IMR-90 (cell line): ENCODE measurements around the gene SORL1. TPM values are rescaled to one million over a fixed set of nuclear protein-coding genes. Genes with fewer than 3 reads are reported as not detected.

Experiments used
- ATAC-seq: fragments of 200-7000 bp; cut with Tn5 transposase; 2 replicates; pipeline ENCODE4 v1.9.1; 2020; ENCODE audit warnings: low read depth, mild to moderate bottlenecking, moderate library complexity
- BruUV-seq: library from RNA; stranded (reverse); fragments of 400-500 nt; replicated peaks from 2 replicates; lab custom pipeline; 2021; lab: Mats Ljungman, UMichigan
- CTCF ChIA-PET: fragments of 300-600 bp; formaldehyde crosslinking; extraction: SDS; loops from one replicate; lab custom pipeline; 2021; ENCODE audit warnings: antibody characterized with exemption; lab: Yijun Ruan, JAX
- POLR2A ChIA-PET: fragments of 300-600 bp; sonication (Branson Sonifier 250); formaldehyde crosslinking; loops from one replicate; lab custom pipeline; 2022; ENCODE audit warnings: antibody characterized with exemption; ENCODE audit not compliant: unreplicated experiment; lab: Charles Lee
- DNase-seq: peaks from one replicate; pipeline ENCODE4 v3.0.0; 2013
- H2AFZ ChIP-seq: replicated peaks from 2 replicates; pipeline ENCODE3; 2013; ENCODE audit warnings: low read length, mild to moderate bottlenecking; ENCODE audit not compliant: poor library complexity
- H2AK5ac ChIP-seq: 2 replicates; pipeline ENCODE4 v1.6.1; 2013; ENCODE audit warnings: low read depth, low read length, inconsistent platforms
- H2AK9ac ChIP-seq: replicated peaks from 2 replicates; pipeline ENCODE3; 2013; ENCODE audit warnings: mild to moderate bottlenecking, low read depth, low read length, moderate library complexity; ENCODE audit not compliant: poor library complexity
- H2BK120ac ChIP-seq: 2 replicates; pipeline ENCODE4 v1.6.1; 2013; ENCODE audit warnings: low read depth, low read length, inconsistent platforms
- H2BK15ac ChIP-seq: 3 replicates; pipeline ENCODE4 v1.6.1; 2013; ENCODE audit warnings: low read depth, low read length, inconsistent platforms
- H2BK20ac ChIP-seq: 2 replicates; pipeline ENCODE4 v1.6.1; 2013; ENCODE audit warnings: low read depth, mild to moderate bottlenecking, inconsistent platforms, low read length, moderate library complexity
- H2BK5ac ChIP-seq: 2 replicates; pipeline ENCODE4 v1.6.1; 2013; ENCODE audit warnings: mild to moderate bottlenecking, low read depth, low read length, inconsistent platforms; ENCODE audit not compliant: poor library complexity, severe bottlenecking
- H3K14ac ChIP-seq: replicated peaks from 2 replicates; pipeline ENCODE4 v1.6.1; 2013; ENCODE audit warnings: low read depth, low read length, inconsistent platforms
- H3K18ac ChIP-seq: 2 replicates; pipeline ENCODE4 v1.6.1; 2013; ENCODE audit warnings: low read depth, low read length, control low read depth
- H3K23ac ChIP-seq: 2 replicates; pipeline ENCODE4 v1.6.1; 2013; ENCODE audit warnings: low read depth, low read length, inconsistent platforms
- H3K27ac ChIP-seq: 2 replicates; pipeline ENCODE4 v1.5.1; 2013; ENCODE audit warnings: mild to moderate bottlenecking, control low read depth, low read length; ENCODE audit not compliant: insufficient read depth
- H3K27me3 ChIP-seq: 2 replicates; pipeline ENCODE4 v1.6.1; 2013; ENCODE audit warnings: low read length; ENCODE audit not compliant: control insufficient read depth, insufficient read depth
- H3K36me3 ChIP-seq: 2 replicates; pipeline ENCODE4 v1.6.1; 2013; ENCODE audit warnings: low read length, mixed read lengths; ENCODE audit not compliant: control insufficient read depth, insufficient read depth
- H3K4ac ChIP-seq: 2 replicates; pipeline ENCODE4 v1.6.1; 2013; ENCODE audit warnings: low read depth, low read length, inconsistent platforms
- H3K4me1 ChIP-seq: 2 replicates; pipeline ENCODE4 v1.6.1; 2013; ENCODE audit warnings: low read length, mixed read lengths; ENCODE audit not compliant: control insufficient read depth, insufficient read depth
- H3K4me2 ChIP-seq: 2 replicates; pipeline ENCODE4 v1.6.1; 2013; ENCODE audit warnings: low read depth, mild to moderate bottlenecking, control low read depth, low read length, moderate library complexity
- H3K4me3 ChIP-seq: 2 replicates; pipeline ENCODE4 v1.5.1; 2013; ENCODE audit warnings: low read depth, mild to moderate bottlenecking, control low read depth, low read length, moderate library complexity; ENCODE audit not compliant: insufficient read depth
- H3K56ac ChIP-seq: 2 replicates; pipeline ENCODE4 v1.6.1; 2013; ENCODE audit warnings: low read length, inconsistent platforms; ENCODE audit not compliant: insufficient read depth; ENCODE audit errors: extremely low read depth
- H3K79me1 ChIP-seq, 2 experiments: 2 replicates each; pipeline ENCODE4 v1.6.1; 2013; ENCODE audit warnings: low read length in 2 of 2, inconsistent platforms in 1 of 2, low read depth in 1 of 2
- H3K9ac ChIP-seq: 2 replicates; pipeline ENCODE4 v1.6.1; 2013; ENCODE audit warnings: low read depth, low read length, control low read depth
- H3K9me1 ChIP-seq: 2 replicates; pipeline ENCODE4 v1.6.1; 2013; ENCODE audit warnings: low read length, inconsistent platforms; ENCODE audit not compliant: insufficient read depth
- H3K9me3 ChIP-seq: 2 replicates; pipeline ENCODE4 v1.6.1; 2013; ENCODE audit warnings: low read length; ENCODE audit not compliant: control insufficient read depth, insufficient read depth
- H4K20me1 ChIP-seq: 2 replicates; pipeline ENCODE4 v1.6.1; 2013; ENCODE audit warnings: low read length, inconsistent platforms; ENCODE audit not compliant: insufficient read depth
- H4K5ac ChIP-seq: 2 replicates; pipeline ENCODE4 v1.6.1; 2013; ENCODE audit warnings: mild to moderate bottlenecking, low read depth, low read length, control low read depth
- H4K8ac ChIP-seq, 2 experiments: 2 replicates each; pipeline ENCODE4 v1.6.1; 2013; ENCODE audit warnings: low read depth in 2 of 2, low read length in 2 of 2, control low read depth in 1 of 2, inconsistent platforms in 1 of 2
- H4K91ac ChIP-seq: 2 replicates; pipeline ENCODE4 v1.6.1; 2013; ENCODE audit warnings: low read depth, low read length, inconsistent platforms; ENCODE audit not compliant: insufficient read depth
- BHLHE40 ChIP-seq: fragments of 150-350 bp; IDR thresholded peaks from 2 replicates; pipeline ENCODE4 v1.6.1; 2016; ENCODE audit warnings: mild to moderate bottlenecking, low read depth, low read length
- CEBPB ChIP-seq: IDR thresholded peaks from 2 replicates; pipeline ENCODE4 v1.6.1; 2012; ENCODE audit warnings: low read depth, low read length, improper control_type of control experiment
- CHD1 ChIP-seq: IDR thresholded peaks from 2 replicates; pipeline ENCODE4 v1.6.1; 2012; ENCODE audit warnings: low read depth, low read length, improper control_type of control experiment
- CTCF ChIP-seq: conservative IDR thresholded peaks from 2 replicates; pipeline ENCODE4 v1.5.1; 2012; ENCODE audit warnings: mild to moderate bottlenecking, low read depth, low read length, improper control_type of control experiment
- FOS ChIP-seq: fragments of 150-350 bp; IDR thresholded peaks from 2 replicates; pipeline ENCODE4 v1.6.1; 2016; ENCODE audit warnings: low read depth, low read length
- MAZ ChIP-seq: IDR thresholded peaks from 2 replicates; pipeline ENCODE4 v1.6.1; 2012; ENCODE audit warnings: low read depth, mild to moderate bottlenecking, low read length, improper control_type of control experiment, moderate library complexity, borderline replicate concordance
- MXI1 ChIP-seq: IDR thresholded peaks from 2 replicates; pipeline ENCODE4 v1.6.1; 2012; ENCODE audit warnings: low read depth, mild to moderate bottlenecking, low read length, moderate library complexity, borderline replicate concordance
- NFE2L2 ChIP-seq: fragments of 150-350 bp; IDR thresholded peaks from 2 replicates; pipeline ENCODE4 v1.6.1; 2016; ENCODE audit warnings: low read depth, mild to moderate bottlenecking, low read length
- POLR2A ChIP-seq: IDR thresholded peaks from 2 replicates; pipeline ENCODE4 v1.6.1; 2012; ENCODE audit warnings: mild to moderate bottlenecking, low read depth, low read length
- RCOR1 ChIP-seq: IDR thresholded peaks from 2 replicates; pipeline ENCODE4 v1.6.1; 2012; ENCODE audit warnings: mild to moderate bottlenecking, low read length, improper control_type of control experiment; ENCODE audit not compliant: insufficient replicate concordance
- RFX5 ChIP-seq: IDR thresholded peaks from 2 replicates; pipeline ENCODE4 v1.8.0; 2012; ENCODE audit warnings: low read depth, mild to moderate bottlenecking, low read length, moderate library complexity
- SMC3 ChIP-seq: fragments of 150-350 bp; IDR thresholded peaks from 2 replicates; pipeline ENCODE4 v1.6.1; 2016; ENCODE audit warnings: low read depth, mild to moderate bottlenecking, antibody characterized with exemption, low read length, moderate library complexity
- USF2 ChIP-seq: fragments of 150-350 bp; IDR thresholded peaks from 2 replicates; pipeline ENCODE4 v1.6.1; 2017; ENCODE audit warnings: mild to moderate bottlenecking, antibody characterized with exemption, low read length, low read depth
- WGBS, 2 experiments: methylation state at CpG; one replicate each; pipeline versions ENCODE4 v1.1.5 to v1.1.7; 2013; ENCODE audit warnings: missing lambda C conversion rate in 2 of 2; ENCODE audit not compliant: insufficient read length in 1 of 2; ENCODE audit errors: extremely low coverage in 2 of 2; 5-methylcytosine and 5-hydroxymethylcytosine counted together
- dilution Hi-C: fragments of 300-500 bp; cut with HindIII; formaldehyde crosslinking; loops from one replicate; pipeline ENCODE4 v1.14.3; 2018; ENCODE audit warnings: low sequenced_read_pairs; ENCODE audit not compliant: unreplicated experiment
- in situ Hi-C: fragments of 300-500 bp; cut with MboI; formaldehyde crosslinking; loops from 3 replicates; pipeline ENCODE4 v1.14.3; 2019; ENCODE audit warnings: low sequenced_read_pairs, inconsistent platforms, mixed read lengths
- intact Hi-C: fragments of 100-400 bp; cut with micrococcal nuclease; formaldehyde crosslinking; loops from 2 replicates; pipeline ENCODE4 v1.10.0; 2022
- polyA plus RNA-seq, 3 experiments: library from polyadenylated mRNA; depleted of rRNA; stranded (reverse); fragments of >200 nt; gene quantifications; 2 replicates each; pipeline ENCODE4 v1.2.3, GENCODE V29; 2012; ENCODE audit warnings: low replicate concordance in 1 of 3
- total RNA-seq: library from RNA; depleted of rRNA; stranded (reverse); fragments of >200 nt; gene quantifications from 2 replicates; pipeline ENCODE4 v1.2.3, GENCODE V29; 2012
- TF ChIP-seq, protein P1 (sequence below): fragments of 150-350 bp; IDR thresholded peaks from 2 replicates; pipeline ENCODE4 v1.6.1; 2016; ENCODE audit warnings: low read depth, mild to moderate bottlenecking, low read length, moderate library complexity, borderline replicate concordance

Gene SORL1
- total and polyA plus RNA-seq, 2 of the 4 experiments (the other 2 are of a cell fraction): 1.0 to 2.0 TPM

DNA sequence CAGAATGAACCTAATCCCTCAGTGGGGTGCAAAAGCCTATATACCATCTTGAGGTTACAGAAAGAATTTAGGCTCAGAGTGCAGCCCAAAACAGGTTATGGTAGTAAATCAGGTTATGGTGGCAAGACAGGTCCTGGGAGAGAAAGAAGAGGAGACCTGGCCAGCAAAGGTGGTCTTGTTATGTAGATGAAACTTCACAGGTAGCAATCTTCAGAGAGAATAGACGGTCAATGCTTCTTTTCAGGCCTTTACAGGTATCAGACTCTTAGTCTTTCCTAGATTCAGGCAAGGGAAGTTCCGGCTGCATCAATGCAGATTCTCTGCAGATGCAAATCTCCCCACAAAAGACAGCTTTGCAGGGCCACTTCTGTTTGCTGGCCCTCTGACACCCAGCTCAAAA lies 45.8 kb upstream of the SORL1 start:
- no peak overlapping the region for H2BK20ac ChIP-seq
- H4K91ac ChIP-seq: no peak overlapping the region
- ChIA-PET CTCF (no interaction called here), POLR2A (no interaction called here)
- H3K9me1 ChIP-seq: no peaks in the 10 kb centered on the region
- H3K27me3 ChIP-seq: peaks cover 5% of the 10 kb centered on the region; the same call in 1 of the 2 replicates
- no peak overlapping the region for H2BK15ac ChIP-seq
- H3K79me1 ChIP-seq: no peaks in the 10 kb centered on the region
- H3K9ac ChIP-seq: no peak overlapping the region
- no peak overlapping the region for H3K4me2 ChIP-seq
- H3K14ac ChIP-seq: no peak overlapping the region
- intact Hi-C loops (no loop called here), in situ Hi-C loops (no loop called here), dilution Hi-C loops (no loop called here)
- no peak overlapping the region for H3K23ac ChIP-seq
- no peak overlapping the region for H3K4me3 ChIP-seq
- H2BK120ac ChIP-seq: no peak overlapping the region
- no peaks in the 10 kb centered on the region for H4K20me1 ChIP-seq
- H2AK9ac ChIP-seq: no peak overlapping the region
- H3K4ac ChIP-seq: no peak overlapping the region
- ATAC-seq (no peak), DNase-seq (no peak)
- H4K8ac ChIP-seq: no peak overlapping the region
- H3K4me1 ChIP-seq: no peaks in the 10 kb centered on the region
- 20% methylated on average over 1 of the region's 2 CpGs; no CpG with 5 or more reads in 1 of the 2 experiments for WGBS, 2 experiments
- no peak overlapping the region for H3K56ac ChIP-seq
- no peak overlapping the region for H3K18ac ChIP-seq
- no peak overlapping the region for H2AK5ac ChIP-seq
- no peak for TF ChIP-seq CEBPB
- TF ChIP-seq POLR2A: no peak
- no peak for TF ChIP-seq NFE2L2
- TF ChIP-seq SMC3: no peak
- TF ChIP-seq MAZ: no peak
- no peak for TF ChIP-seq FOS
- TF ChIP-seq USF2: no peak
- no peak for TF ChIP-seq RCOR1
- TF ChIP-seq CHD1: no peak
- no peak for TF ChIP-seq BHLHE40
- TF ChIP-seq, protein P1, sequence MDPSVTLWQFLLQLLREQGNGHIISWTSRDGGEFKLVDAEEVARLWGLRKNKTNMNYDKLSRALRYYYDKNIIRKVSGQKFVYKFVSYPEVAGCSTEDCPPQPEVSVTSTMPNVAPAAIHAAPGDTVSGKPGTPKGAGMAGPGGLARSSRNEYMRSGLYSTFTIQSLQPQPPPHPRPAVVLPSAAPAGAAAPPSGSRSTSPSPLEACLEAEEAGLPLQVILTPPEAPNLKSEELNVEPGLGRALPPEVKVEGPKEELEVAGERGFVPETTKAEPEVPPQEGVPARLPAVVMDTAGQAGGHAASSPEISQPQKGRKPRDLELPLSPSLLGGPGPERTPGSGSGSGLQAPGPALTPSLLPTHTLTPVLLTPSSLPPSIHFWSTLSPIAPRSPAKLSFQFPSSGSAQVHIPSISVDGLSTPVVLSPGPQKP: no peak
- no peak for TF ChIP-seq MXI1
- TF ChIP-seq RFX5: no peak
- TF ChIP-seq CTCF: no peak
- BruUV-seq: no TSS peak
- no peak overlapping the region for H3K27ac ChIP-seq
- no peaks in the 10 kb centered on the region for H3K9me3 ChIP-seq
- no peak overlapping the region for H2AFZ ChIP-seq
- H4K5ac ChIP-seq: no peak overlapping the region
- H2BK5ac ChIP-seq: no peak overlapping the region
- no peaks in the 10 kb centered on the region for H3K36me3 ChIP-seq
